Adrenal gland (tissue), 12 donors: Measurements from ENCODE around the gene HABP4. TPM values are rescaled to one million over a fixed set of nuclear protein-coding genes. Genes with fewer than 3 reads are reported as not detected.

ENCODE experiments used
- DNase-seq, 7 donors: peaks; one replicate each; pipeline ENCODE4 v3.0.0-alpha.2; 2019 to 2020
- H3K27ac ChIP-seq, 5 donors: fragments of 200-600 bp; sonication (generic) in 4 of 5; 1 replicate in 3 of 5; 2 replicates in 2 of 5; pipeline versions ENCODE4 v1.5.1 to v1.8.0; 2016 to 2020; ENCODE audit warnings: mild to moderate bottlenecking in 1 of 5
- H3K27me3 ChIP-seq: fragments of 200-600 bp; 2 replicates; pipeline ENCODE4 v1.8.0; 2021
- H3K36me3 ChIP-seq, 2 donors: fragments of 200-600 bp; replicated peaks in 1 of 2; 1 replicate in 1 of 2; 2 replicates in 1 of 2; pipeline versions ENCODE4 v1.5.1 to v1.8.0; 2018 to 2022
- H3K4me1 ChIP-seq, 2 donors: fragments of 200-600 bp; replicated peaks in 1 of 2; 1 replicate in 1 of 2; 2 replicates in 1 of 2; pipeline versions ENCODE4 v1.5.1 to v1.8.0; 2018 to 2021
- H3K4me3 ChIP-seq, 4 donors: fragments of 200-600 bp; sonication (generic) in 3 of 4; one replicate each; pipeline ENCODE4 v1.5.1; 2016 to 2018
- H3K9me3 ChIP-seq, 3 donors: fragments of 200-600 bp; sonication (generic) in 1 of 3; replicated peaks in 1 of 3; 1 replicate in 2 of 3; 2 replicates in 1 of 3; pipeline versions ENCODE4 v1.5.1 to v1.8.0; 2016 to 2021
- CTCF ChIP-seq, 6 experiments: fragments of 450-650 bp in 4 of 6; fragments of 200-600 bp in 2 of 6; sonication (generic) in 1 of 6; IDR thresholded peaks; 1 replicate in 5 of 6; 2 replicates in 1 of 6; pipeline versions ENCODE4 v1.5.1 to v1.8.0; 2016 to 2021; ENCODE audit warnings: antibody characterized with exemption in 6 of 6, mild to moderate bottlenecking in 2 of 6, moderate library complexity in 1 of 6
- POLR2A ChIP-seq, 2 donors: fragments of 450-650 bp; IDR thresholded peaks; one replicate each; pipeline ENCODE4 v1.6.1; 2017; ENCODE audit warnings: antibody characterized with exemption in 2 of 2, mild to moderate bottlenecking in 2 of 2, moderate library complexity in 1 of 2
- WGBS, 4 donors: extraction: QIAGEN DNeasy Blood & Tissue Kit in 2 of 4; methylation state at CpG; one replicate each; pipeline versions ENCODE4 v1.1.5 to v1.1.7; 2013 to 2017; 5-methylcytosine and 5-hydroxymethylcytosine counted together
- intact Hi-C, 2 donors: fragments of 100-400 bp; cut with DNase I; formaldehyde crosslinking; loops; one replicate each; pipeline versions ENCODE4 v1.14.1 to v1.15.0; 2022 to 2023
- polyA plus RNA-seq, 3 donors: library from polyadenylated mRNA; stranded (reverse); fragments of 200-250 nt in 2 of 3; fragments of 350-450 nt in 1 of 3; fragmentation: Illumina TruSeq in 1 of 3; extraction: RNeasy Lipid Tissue Mini Kit (QIAGEN cat#74804) in 1 of 3; gene quantifications; one replicate each; pipeline ENCODE4 v1.2.3, GENCODE V29; 2013 to 2014
- total RNA-seq, 9 donors: library from RNA; depleted of rRNA in 4 of 9; stranded (reverse); fragments of >200 nt in 4 of 9; fragments of 120-200 nt in 1 of 9; fragmentation: NEBNext Ultra II Directional in 1 of 9; extraction: Animal tissue kit (Norgen Biotek cat#: 25700) in 1 of 9; gene quantifications; one replicate each; pipeline versions ENCODE4 v1.1.0 to v1.2.4, GENCODE V29; 2013 to 2023
- donor health status: healthy with polysubstance abuse.
- donor health status: Bipolar disorder and iron deficiency.
- donor health status: DM: yes; HTN: yes; CAD: no.
- donor health status: DM: no; HTN: no; CAD: no.
- donor health status: DM: no; HTN: no; CAD: no.
- donor health status: DM: yes; HTN: yes; CAD: no.

HABP4 gene
- total and polyA plus RNA-seq, 12 donors, result 4.8 to 22.4 (median 10.0) TPM

- 94 to 98% (median 96%) methylated on average over 4 of the region's 4 CpGs for WGBS, 4 donors
- peaks cover 0 to 20% of the 10 kb centered on the region in 2 donors for H3K4me1 ChIP-seq
- H3K36me3 ChIP-seq, result peaks cover 0 to 4% of the 10 kb centered on the region in 2 donors
- no peak for DNase-seq
- intact Hi-C loops, result no loop called here
- no peak overlapping the region for H3K27ac ChIP-seq
- TF ChIP-seq POLR2A (IDR thresholded peaks at IDR 0.05) (no peak), CTCF (IDR thresholded peaks at IDR 0.05) (no peak)
- no peak overlapping the region for H3K4me3 ChIP-seq
- H3K9me3 ChIP-seq, result no peaks in the 10 kb centered on the region
- H3K27me3 ChIP-seq, result no peaks in the 10 kb centered on the region
These were observed 33.2 kb downstream of the HABP4 start for GRCh38 chr9:96483197-96483596.

- Histone ChIP-seq H3K27ac (no peak overlapping the region), H3K4me1 (peaks cover 0 to 20% of the 10 kb centered on the region in 2 donors), H3K27me3 (no peaks in the 10 kb centered on the region), H3K9me3 (no peaks in the 10 kb centered on the region), H3K36me3 (peaks cover 0 to 4% of the 10 kb centered on the region in 2 donors), H3K4me3 (no peak overlapping the region)
- no peak for DNase-seq
- TF ChIP-seq CTCF (IDR thresholded peaks at IDR 0.05) (no peak), POLR2A (IDR thresholded peaks at IDR 0.05) (no peak)
- WGBS, 4 donors, result 53 to 93% (median 59%) methylated on average over 3 of the region's 3 CpGs
- intact Hi-C loops, result no loop called here
These were observed 33.9 kb downstream of the HABP4 start for GRCh38 chr9:96483733-96484390.

GRCh38 chr9:96484521-96484931 lies 34.6 kb downstream of the HABP4 start:
- no peak overlapping the region for H3K27ac ChIP-seq
- 87 to 94% (median 90%) methylated on average over 4 of the region's 4 CpGs for WGBS, 4 donors
- no peak for TF ChIP-seq CTCF (IDR thresholded peaks at IDR 0.05)
- TF ChIP-seq POLR2A (IDR thresholded peaks at IDR 0.05), result no peak
- peaks cover 0 to 4% of the 10 kb centered on the region in 2 donors for H3K36me3 ChIP-seq
- intact Hi-C loops, result no loop called here
- H3K9me3 ChIP-seq, result no peaks in the 10 kb centered on the region
- peaks cover 0 to 20% of the 10 kb centered on the region in 2 donors for H3K4me1 ChIP-seq
- no peaks in the 10 kb centered on the region for H3K27me3 ChIP-seq
- DNase-seq, result no peak
- no peak overlapping the region for H3K4me3 ChIP-seq

- Histone ChIP-seq H3K4me3 (no peak overlapping the region), H3K27me3 (no peaks in the 10 kb centered on the region), H3K36me3 (peaks cover 0 to 11% of the 10 kb centered on the region in 2 donors), H3K4me1 (peaks cover 0 to 20% of the 10 kb centered on the region in 2 donors), H3K27ac (no peak overlapping the region), H3K9me3 (no peaks in the 10 kb centered on the region)
- intact Hi-C loops, result no loop called here
- TF ChIP-seq POLR2A (IDR thresholded peaks at IDR 0.05), result no peak
- no peak for TF ChIP-seq CTCF (IDR thresholded peaks at IDR 0.05)
- 86 to 98% (median 97%) methylated on average over 10 to 16 of the region's 16 CpGs for WGBS, 4 donors
- DNase-seq, result no peak
These were observed 35.3 kb downstream of the HABP4 start for GRCh38 chr9:96485280-96485679.
